ENCODE results near the gene CHIT1.

Gene CHIT1

GRCh38 chr1:203188686-203189232 is 40.7 kb downstream of the CHIT1 start:
- no peak for DNase-seq (ENCODE audit: low spot score)

- no peak for DNase-seq (ENCODE audit: low spot score)
These were observed 41.7 kb downstream of the CHIT1 start for GRCh38 chr1:203187689-203188264.

DNA sequence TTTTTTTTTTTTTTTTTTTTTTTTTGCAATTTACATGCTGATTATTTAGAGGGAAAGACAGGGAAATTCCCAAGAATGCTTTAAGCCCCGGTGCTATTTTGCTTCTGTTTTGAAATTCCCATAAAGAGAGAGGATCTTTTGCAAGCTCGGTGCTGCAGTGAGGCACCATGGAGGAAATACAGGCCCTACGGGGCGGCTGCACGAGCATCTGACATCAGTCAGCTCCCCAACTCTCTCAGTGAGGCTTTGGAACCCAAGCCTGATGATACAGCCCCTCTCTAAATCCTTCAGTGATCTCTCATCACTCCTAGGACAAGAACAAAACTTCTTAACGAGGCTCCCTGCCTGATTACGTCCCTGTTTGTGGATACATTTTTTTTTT is 42.2 kb downstream of the CHIT1 start:
- no peak for DNase-seq (ENCODE audit: low spot score)

DNA sequence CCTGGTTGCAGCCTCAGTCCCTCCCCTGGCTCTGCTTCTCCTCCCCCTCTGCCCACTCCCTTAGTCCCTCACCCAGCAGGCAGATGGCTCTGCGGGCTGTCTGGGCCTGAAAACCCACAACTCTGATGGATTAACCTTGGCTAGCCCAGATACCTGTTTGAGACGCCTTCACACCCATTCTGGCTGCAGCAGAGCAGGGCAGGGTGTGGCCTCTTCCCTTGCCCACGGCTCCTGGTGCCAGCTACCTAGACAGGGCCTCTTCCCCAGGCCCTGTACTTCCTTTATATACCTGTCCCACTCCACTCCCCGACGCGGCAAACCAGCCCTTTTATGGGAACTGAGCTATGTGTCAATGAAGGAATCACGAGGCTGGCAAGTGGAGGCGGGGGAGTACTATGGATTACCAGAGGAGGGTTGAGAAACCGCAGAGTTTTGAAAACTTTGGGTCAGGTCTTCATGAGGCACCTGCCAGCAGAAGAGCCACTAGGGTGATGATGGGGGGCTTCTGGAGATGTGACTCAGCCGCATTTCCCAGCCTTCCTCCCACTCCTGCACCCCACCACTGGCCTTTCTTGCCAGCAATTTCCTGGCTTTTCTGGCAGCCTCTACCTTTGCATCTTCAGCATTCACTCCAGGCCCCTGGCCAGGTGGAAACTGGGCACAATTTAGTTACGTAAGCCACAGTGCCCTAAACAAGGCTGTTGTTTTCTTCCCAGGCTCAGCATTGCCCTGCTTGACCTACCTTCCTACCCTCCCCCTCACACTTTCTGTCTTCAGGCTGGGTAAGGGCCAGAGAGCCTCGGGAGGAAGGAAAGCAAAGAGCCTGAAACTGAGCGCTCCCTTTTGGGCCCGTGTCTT is 42.8 kb downstream of the CHIT1 start, which contains the start of gene CHI3L1:
CHI3L1 (minus strand) TSS at position 259 of the 858 bp plus-strand sequence; CDS start at position 178, 81 bp downstream.
- no peak for DNase-seq (ENCODE audit: low spot score)

- DNase-seq (ENCODE audit: low spot score) = no peak
These were observed 43.4 kb downstream of the CHIT1 start for GRCh38 chr1:203186091-203186445.

GRCh38 chr1:203185585-203185984 is 43.9 kb downstream of the CHIT1 start:
- DNase-seq (ENCODE audit: low spot score) = no peak

DNA sequence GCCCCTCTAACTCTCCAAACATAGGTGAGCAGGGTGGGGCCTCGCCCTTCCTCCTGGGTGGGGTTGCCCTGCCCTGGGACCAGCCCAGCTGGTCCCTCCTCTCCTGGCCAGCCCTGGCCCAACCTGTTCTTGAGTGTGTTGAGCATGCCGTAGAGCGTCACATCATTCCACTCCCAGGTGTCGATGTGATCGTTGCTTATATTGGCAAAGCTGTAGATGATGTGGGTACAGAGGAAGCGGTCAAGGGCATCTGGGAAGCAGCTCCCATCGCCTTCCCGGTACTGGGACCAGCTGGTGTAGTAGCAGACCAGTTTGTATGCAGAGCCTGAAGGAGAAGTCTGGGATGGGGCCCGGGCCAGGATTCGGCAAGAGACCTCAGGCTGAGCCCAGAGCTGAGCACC is 44.4 kb downstream of the CHIT1 start:
- DNase-seq (ENCODE audit: low spot score) = no peak

DNA sequence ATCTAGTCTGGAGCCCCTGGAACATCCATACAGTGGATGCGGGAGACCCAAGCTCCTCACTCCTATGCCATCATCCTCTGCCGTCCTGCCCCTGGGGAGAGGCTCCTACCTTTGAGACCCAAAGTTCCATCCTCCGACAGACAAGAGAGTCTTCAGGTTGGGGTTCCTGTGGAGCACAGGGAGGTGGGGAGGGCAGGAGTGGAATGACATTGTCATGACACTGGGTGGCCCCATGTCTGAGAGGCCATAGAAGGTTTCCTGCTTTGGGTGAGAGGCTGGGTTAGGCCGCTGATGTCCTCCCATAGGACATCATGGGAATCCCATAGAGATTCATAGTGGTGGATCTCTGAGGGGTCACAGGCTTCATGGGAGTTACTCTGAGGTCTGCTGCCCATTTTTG is 45.0 kb downstream of the CHIT1 start:
- DNase-seq (ENCODE audit: low spot score) = no peak

DNA sequence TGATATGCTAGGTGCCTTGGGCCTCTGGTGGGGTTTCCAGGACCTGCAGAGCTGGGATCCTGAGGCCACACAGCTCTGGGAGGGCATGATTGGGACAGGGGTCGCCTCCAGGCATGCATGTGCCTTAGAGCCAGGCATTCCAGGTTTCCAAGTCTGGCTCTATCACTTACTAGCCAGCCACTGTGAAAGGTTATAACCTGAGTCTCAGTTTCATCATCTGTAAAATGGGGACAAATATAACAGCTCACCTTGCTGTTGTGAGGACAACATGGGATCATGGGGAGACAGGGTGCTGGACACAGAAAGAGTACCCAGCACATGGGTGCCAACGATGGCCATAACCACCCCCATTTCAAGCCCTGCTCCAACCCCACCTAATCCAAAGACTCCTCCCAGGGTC is 45.6 kb downstream of the CHIT1 start:
- DNase-seq (ENCODE audit: low spot score) = no peak

DNA sequence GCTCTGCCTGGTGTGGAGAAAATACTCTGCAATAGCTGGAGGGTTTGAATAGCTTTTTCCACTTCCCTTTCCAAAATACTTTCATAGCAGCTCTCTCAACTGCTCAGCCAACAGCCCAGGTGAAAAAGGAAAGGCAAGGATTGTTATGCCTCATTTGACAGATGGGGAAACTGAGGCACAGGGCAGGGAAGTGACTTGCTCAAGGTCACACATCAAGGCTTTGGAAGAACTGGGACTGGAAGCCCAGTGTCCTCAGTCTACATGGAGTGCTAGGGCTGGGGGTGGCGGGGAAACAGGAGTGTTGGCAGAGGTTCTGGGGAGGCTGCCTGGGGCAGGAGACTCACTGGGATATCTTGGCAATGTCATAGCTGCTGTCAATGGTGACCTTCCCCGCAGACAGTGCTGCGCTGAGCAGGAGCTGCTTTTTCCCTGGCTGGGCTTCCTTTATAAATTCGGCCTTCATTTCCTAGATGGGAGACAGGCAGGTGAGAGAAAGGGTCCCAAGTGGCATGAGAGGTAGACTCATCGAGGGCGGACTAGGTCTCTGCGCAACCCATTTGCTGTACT is 47.0 kb downstream of the CHIT1 start:
- DNase-seq (ENCODE audit: low spot score) = no peak

GRCh38 chr1:203181586-203182386 is 47.7 kb downstream of the CHIT1 start:
- no peak for DNase-seq (ENCODE audit: low spot score)

DNA sequence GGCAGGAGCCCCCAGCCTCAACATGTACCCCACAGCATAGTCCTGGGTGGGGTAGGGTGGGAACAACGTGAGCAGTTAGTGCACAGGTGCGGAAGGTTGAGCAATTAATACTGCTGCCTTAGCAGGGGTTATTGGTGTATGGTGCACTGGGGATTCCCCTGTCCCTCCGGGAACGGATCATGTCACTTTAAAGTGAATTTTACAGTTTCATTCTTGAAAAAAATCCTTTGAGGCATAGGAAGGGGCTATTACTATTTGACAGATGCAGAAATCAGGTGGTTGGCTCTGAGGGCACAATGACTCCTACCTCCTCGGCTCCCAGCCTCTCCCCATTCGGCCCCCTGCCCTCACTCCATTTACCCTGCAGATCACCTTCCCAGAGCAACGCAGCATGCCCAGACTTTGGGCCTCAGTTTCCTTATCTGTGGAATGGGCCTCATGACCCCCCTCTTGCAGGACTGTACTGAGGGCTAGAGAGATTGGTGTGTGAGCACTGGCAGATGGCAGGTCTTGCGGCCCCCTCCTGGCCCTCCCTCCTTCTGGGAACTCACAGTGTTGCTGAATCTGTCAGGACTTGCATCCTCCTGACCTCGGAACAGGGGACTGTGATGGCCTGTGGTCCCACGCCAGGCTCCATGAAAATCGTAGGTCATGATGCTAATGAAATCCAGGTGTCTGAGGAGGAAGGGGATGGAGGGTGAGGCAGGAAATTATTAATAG is 48.7 kb downstream of the CHIT1 start:
- DNase-seq (ENCODE audit: low spot score) = no peak

- no peak for DNase-seq (ENCODE audit: low spot score)
These were observed 49.8 kb downstream of the CHIT1 start for GRCh38 chr1:203179667-203180005.

DNA sequence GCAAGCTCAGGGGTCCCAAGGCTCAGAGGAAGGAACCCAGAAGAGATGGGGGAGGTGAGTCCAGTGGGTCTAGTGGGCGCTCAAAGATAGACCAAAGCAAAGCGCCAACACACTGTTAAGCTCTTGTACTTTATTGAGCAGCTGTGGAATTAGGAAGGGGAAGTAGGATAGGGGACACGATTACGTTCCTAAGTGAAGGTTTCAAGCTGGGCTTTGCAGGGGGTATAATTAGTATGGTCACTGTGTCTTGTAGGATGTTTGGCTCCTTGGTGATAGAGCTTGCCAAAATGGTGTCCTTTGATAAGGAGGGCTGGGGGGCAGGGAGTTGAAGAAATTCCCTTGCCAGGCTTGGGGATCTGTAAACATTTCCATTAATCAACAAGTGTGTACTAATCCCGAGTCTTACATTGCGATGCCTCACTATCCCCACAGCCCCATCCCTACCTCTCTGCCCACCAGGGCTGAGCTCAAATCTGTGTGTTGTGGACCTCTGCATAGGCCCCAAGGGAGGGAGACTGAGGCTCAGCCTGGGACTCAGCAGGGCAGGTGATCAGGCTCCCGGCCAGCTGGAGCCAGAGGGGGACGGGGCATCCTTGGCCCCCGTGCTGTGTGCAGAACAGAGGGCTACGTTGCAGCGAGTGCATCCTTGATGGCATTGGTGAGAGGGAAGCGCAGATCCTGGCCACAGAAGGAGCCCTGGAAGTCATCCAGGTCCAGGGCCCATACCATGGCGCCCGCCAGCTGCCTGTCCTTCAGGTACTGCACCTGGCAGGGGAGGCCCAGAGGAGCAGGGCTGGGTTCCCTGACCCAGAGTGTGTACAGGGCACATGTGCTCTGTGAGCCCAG is 50.4 kb downstream of the CHIT1 start:
- DNase-seq (ENCODE audit: low spot score) = no peak

DNA sequence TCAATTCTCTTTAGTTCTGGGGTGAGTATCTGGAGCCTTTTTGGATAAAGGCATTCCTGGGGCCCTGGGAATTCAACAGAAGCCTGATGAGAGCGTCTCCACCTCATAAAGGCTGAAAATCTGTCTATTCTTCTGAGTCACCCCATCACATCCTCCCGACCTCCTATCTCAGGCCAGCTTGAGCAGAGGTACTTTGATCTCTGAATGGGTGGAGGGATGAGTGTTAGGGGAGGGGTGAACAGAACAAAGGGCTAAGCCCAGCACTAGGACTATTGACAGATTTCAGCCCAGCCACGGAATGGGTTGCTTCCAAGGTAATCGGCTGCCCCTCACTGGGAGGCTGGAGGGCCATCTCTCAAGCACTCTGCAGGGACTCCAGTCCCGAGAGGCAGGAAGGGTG is 51.4 kb downstream of the CHIT1 start:
- no peak for DNase-seq (ENCODE audit: low spot score)

DNA sequence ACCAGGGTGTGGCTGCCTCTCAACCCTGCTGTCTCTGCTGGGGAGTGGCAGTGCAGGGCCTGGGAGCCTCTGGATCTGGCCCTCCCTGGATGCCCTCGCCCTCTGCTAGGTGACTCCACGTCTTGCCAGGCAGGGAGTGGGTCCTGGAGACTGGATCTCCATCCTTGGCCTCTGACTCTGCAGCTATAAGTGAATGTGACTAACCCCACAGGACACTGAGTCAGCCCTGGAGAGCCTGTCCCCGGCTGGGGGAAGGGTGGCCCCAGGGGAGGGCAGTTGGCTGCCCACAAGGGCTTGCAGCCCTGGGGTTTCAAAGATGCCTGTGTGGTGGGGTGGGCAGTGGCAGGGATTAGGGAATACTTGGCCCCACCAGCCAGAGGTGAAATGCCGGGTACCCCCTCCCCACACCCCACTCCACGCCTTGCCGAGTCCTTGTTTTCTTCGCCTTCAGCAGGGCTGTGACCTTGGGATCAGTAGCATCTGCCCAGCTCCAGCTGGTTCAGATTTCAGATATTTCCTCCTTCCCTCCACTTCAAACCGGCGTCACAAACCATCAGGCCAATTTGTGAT is 51.9 kb downstream of the CHIT1 start:
- DNase-seq (ENCODE audit: low spot score) = no peak

DNA sequence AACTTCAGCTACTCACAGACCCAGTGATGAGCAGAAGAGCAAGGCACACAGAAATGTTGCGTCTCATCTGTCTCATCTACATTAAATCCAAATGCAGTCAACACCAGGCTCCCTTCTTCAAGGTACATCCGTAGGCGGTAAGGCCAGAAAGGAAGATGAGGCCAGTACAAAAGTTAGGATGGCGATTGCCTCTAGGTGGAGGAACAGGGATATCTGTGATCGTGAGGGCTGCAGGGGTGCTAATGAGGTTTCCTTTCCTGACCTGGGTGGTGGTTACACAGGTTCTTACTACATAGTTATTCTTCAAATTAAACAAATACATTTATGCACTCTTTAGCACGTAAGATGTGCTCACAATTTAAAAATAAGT is 52.5 kb downstream of the CHIT1 start:
- DNase-seq (ENCODE audit: low spot score) = no peak

GRCh38 chr1:203176273-203177035 is 53.0 kb downstream of the CHIT1 start:
- no peak for DNase-seq (ENCODE audit: low spot score)

DNA sequence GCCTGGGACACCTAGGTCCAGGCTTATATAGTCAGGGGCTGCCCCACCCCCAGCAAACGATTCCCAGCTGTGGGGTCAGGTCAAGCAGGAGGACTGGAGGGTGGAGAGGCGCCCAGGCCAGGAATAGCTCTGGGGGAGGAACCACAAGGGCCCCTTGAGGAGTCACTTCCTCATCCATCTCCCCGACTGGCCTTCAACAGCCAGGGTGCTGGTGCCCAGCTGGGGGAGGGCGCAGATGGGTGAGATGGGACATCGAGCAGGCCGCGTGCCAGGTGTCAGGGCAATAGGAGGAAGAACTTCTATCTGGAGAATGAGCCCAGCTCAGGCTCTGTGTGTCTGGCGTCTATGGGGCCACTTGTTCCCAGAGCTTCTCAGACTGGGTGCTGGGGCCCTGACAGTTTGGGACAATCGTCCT is 53.6 kb downstream of the CHIT1 start:
- no peak for DNase-seq (ENCODE audit: low spot score)
